OCI-LY3 (cell line): ENCODE measurements around the gene SARS1.

ENCODE experiments used
- EZH2phosphoT487 ChIP-seq: fragments of 200-600 bp; shearing (Covaris generic); IDR thresholded peaks from 2 replicates; pipeline ENCODE4 v1.6.1; 2018; ENCODE audit warnings: antibody characterized with exemption, mixed run types, low read depth
- TF ChIP-seq, protein P1 (sequence below): fragments of 200-600, 300-600 bp; sonication (generic); IDR thresholded peaks from 2 replicates; pipeline ENCODE4 v1.5.1; 2014; ENCODE audit warnings: antibody characterized with exemption, low read length, low read depth

DNA sequence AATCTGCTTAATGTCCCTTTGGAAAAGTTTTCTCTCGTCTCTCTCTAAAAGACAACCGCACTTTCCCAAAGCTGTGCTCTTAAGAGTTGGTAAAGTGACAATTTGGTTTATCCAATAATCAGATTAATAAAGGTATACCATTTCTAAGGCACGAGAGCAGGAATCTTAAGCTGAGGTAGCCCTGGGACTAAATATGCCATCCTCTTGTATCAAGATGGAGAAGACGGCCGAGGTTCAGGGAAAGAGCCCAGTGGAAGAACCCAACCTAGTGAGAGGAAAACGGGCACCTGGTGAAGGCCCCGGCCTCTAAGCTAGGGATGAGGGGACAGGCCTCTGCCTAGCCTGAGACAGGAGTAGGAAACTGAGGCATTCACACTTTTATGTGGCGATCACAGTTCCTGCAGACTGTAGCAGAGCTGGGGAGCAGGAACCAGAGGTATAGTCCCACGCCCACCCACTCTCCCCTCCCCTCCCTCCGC is 334 bp upstream of the SARS1 start:
- TF ChIP-seq, protein P1, sequence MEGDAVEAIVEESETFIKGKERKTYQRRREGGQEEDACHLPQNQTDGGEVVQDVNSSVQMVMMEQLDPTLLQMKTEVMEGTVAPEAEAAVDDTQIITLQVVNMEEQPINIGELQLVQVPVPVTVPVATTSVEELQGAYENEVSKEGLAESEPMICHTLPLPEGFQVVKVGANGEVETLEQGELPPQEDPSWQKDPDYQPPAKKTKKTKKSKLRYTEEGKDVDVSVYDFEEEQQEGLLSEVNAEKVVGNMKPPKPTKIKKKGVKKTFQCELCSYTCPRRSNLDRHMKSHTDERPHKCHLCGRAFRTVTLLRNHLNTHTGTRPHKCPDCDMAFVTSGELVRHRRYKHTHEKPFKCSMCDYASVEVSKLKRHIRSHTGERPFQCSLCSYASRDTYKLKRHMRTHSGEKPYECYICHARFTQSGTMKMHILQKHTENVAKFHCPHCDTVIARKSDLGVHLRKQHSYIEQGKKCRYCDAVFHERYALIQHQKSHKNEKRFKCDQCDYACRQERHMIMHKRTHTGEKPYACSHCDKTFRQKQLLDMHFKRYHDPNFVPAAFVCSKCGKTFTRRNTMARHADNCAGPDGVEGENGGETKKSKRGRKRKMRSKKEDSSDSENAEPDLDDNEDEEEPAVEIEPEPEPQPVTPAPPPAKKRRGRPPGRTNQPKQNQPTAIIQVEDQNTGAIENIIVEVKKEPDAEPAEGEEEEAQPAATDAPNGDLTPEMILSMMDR = no peak
- TF ChIP-seq EZH2phosphoT487 = no peak
